ENCODE results near the gene AMPD1.

Gene AMPD1

DNA sequence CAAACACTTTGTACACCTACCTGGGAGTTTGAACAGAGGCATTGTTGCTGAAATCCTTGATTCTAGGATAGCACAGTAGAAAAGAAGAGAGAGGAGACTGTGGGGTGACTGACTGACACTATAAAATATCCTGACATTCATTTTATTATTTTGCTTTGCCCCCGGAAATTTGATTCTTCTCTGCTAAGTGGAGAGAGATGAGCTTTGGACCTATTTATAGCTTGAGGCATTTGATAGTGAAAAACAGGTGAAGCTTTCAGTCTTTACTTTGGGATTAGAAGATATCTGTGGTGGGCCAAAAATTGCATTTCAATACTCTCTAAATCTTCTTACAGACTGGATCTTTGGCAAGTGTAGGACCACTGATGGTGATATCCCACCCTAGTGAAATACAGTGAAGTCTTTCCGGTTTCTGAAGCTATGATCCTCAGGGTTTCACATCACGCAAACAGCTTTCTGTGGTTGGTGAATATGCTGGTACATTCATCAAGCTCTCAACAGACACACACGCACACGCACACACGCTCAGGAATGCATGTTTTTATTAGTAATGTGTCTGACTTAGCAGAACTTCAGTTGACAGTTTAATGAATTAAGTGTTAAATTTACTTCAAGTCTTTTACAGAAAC lies at the start of gene AMPD1:
TSS of gene AMPD1 (minus strand) at position 117 of the 629 bp plus-strand sequence. CDS start at position 42, 75 bp downstream.
- DNase-seq (ENCODE audit: low spot score), result no peak

DNA sequence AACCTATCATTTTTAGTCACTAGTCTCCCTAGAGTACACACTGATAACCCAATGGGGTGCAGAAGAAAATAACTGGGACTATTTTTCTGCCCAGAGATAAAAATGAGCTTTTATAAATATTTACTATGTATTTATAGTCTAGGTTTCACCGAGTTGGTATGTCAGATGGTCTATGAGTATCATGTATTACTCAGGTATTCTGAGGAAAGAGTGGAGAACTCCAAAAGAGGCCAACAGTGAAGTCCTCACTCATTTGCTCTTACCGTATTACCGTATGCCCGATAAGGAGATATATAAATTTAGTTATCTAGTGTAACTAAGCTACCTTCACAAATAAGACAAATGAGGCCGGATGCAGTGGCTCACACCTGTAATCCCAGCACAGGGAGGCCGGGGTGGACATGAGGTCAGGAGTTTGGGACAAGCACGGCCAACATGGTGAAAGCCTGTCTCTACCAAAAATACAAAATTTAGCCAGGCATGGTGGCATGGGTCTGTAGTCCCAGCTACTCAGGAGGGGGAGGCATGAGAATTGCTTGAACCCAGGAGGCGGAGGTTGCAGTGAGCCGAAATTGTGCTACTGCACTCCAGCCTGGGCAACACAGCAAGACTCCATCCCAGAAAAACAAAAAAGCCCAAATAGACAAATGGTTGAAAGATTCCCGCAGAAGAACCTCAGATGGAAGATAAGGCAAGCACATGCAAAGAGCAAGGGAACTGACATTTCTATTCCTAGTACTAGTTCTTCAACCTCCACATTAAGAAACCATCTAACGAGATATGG lies 46.8 kb upstream of the AMPD1 start:
- DNase-seq (ENCODE audit: low spot score), result no peak

DNA sequence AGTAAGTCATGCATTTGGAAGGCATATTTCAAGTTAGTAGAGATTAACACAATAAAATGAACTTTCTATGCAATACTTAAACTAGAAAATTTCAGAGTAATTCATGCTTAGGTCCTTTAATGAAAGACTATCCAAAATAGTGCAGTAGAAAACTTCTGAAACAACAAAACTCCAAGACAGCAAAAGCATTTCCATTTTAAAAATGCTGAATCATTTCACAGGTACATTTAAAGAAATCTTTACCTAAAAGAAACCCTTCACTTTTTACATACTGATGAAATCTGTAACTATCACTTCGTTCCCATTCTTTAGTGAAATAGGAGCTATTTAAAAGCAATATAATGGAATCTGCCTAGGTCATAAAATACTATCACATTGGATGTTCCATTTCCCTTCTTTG lies 45.0 kb upstream of the AMPD1 start:
- no peak for DNase-seq (ENCODE audit: low spot score)

DNA sequence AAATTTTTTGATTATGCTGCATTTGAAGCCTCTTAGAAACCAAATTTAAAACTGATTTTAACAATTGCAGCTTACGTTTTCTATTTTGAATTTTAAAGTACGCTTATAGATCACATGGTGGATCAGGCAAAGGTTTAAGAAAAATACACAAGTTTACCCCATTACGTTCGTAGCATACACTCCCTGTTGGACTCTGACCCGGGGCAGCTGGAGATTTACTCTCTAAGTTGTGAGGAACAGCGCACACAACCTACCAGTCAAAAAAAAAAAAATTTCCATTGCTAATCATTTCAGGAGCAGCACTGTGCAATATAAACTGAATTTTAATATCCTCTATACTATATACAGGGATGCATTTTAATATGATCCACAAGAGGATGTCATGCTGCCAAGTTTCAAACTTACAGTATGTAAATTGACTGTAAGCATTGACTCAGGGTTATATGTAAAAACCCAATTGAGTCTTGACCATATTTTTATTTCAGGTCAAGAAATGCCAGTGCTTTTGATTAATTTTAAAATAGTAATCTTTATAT lies 42.0 kb upstream of the AMPD1 start:
- DNase-seq (ENCODE audit: low spot score), result no peak

GRCh38 chr1:114735479-114735878 lies 40.1 kb upstream of the AMPD1 start:
- DNase-seq (ENCODE audit: low spot score), result no peak

DNA sequence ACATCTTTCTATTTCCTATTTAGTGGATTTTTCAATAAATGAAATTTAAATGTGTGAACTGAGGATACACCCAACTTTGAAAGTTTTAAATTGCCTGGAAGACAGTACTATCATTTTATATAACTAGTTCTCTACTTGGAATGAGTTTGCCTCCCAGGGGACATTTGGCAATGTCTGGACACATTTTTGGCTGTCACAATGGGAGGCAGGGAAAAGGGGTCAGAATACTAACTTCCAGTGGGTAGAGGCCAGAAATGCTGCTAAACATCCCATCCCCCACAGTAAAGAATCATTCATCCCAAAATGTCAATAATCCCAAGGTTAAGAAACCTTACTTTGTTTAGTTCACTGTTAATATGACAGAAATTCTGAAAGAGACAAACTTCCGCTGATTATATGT lies 34.4 kb upstream of the AMPD1 start:
- no peak for DNase-seq (ENCODE audit: low spot score)

- DNase-seq (ENCODE audit: low spot score), result no peak
Observed at GRCh38 chr1:114728553-114728952, 33.2 kb upstream of the AMPD1 start.

DNA sequence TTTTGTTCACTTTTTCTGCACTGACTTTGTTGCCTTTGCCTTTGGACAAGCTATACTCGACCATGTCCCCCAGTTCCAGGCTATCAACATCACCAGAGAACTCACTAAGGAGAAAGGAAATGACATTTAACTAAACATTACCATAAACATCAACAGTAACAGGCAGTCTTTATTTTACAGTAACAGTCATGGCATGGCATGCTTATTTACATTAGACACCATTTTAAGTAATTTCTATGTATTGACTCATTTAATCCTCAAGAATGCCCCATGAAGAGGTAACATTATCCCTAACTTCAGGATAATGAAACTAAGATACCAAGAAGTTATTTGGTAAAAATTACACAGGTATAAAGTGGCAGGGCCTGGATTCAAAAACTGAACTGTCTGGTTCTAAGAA lies 29.9 kb upstream of the AMPD1 start:
- DNase-seq (ENCODE audit: low spot score), result no peak

GRCh38 chr1:114723915-114724314 lies 28.6 kb upstream of the AMPD1 start:
- no peak for DNase-seq (ENCODE audit: low spot score)

GRCh38 chr1:114723457-114723856 lies 28.1 kb upstream of the AMPD1 start:
- DNase-seq (ENCODE audit: low spot score), result no peak

- no peak for DNase-seq (ENCODE audit: low spot score)
Observed at GRCh38 chr1:114720492-114720891, 25.1 kb upstream of the AMPD1 start.

DNA sequence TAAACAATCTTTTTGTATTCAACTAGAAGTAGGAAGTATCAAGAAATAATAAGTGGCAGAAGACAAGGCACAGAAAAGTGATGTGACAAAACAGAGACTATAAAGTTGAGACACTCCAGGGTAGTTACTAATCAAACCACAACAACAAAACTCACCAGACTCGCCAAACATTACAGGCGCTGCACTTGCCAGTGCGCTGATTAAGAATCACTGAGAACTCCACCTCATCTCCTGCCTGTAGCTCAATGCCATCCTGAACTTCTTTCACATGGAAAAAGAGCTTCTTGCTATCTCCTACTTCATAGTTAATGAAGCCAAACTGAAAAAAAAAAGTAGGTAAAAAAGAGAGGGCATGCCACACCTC lies 24.1 kb upstream of the AMPD1 start:
- DNase-seq (ENCODE audit: low spot score), result no peak

DNA sequence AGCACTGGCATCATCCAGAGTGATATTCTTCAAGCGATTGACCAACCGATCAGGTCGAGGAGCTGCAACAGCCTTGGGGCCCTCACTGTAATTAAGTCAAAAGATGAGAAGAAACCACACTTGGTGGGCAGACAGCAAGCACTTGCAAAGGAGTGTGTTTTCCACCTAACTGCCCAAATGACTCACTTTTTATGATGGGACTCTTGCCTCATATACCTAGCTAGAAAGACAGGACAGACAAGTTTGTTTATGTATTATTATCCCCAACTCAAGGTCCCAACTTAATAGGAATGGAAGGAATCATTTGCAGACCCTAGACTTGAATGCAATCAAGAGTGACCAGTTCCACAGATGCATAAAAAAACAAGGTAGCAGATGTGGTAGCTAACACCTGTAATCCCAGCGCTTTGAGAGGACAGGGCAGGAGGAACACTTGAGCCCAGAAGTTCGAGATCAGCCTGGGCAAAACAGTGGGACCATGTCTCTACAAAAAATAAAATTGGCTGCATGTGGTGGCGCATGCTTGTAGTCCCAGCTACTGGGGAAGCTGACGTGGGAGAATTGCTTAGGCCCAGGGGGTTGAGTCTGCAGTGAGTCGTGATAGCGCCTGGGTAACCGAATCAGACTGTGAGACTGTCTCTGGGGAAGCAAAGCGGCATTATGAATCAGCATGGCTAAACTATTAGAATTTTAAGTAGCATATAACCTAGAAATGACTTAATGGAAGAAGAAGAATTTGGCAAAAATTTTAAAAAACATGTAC lies 23.5 kb upstream of the AMPD1 start:
- DNase-seq (ENCODE audit: low spot score), result no peak

GRCh38 chr1:114716304-114717170 lies 21.2 kb upstream of the AMPD1 start, which contains the start of gene NRAS:
Gene NRAS (minus strand): TSS chr1:114716771. CDS start chr1:114716160, 611 bp downstream.
- DNase-seq (ENCODE audit: low spot score), result peak; percentile 98

DNA sequence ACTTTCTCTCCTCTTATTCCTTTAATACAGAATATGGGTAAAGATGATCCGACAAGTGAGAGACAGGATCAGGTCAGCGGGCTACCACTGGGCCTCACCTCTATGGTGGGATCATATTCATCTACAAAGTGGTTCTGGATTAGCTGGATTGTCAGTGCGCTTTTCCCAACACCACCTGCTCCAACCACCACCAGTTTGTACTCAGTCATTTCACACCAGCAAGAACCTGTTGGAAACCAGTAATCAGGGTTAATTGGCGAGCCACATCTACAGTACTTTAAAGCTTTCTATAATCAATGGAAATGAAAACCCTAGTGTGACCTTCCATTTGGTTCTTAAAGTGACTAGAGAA lies 20.6 kb upstream of the AMPD1 start:
- no peak for DNase-seq (ENCODE audit: low spot score)

GRCh38 chr1:114712977-114713376 lies 17.6 kb upstream of the AMPD1 start:
- DNase-seq (ENCODE audit: low spot score), result no peak

- no peak for DNase-seq (ENCODE audit: low spot score)
Observed at GRCh38 chr1:114710360-114710759, 15.0 kb upstream of the AMPD1 start.

DNA sequence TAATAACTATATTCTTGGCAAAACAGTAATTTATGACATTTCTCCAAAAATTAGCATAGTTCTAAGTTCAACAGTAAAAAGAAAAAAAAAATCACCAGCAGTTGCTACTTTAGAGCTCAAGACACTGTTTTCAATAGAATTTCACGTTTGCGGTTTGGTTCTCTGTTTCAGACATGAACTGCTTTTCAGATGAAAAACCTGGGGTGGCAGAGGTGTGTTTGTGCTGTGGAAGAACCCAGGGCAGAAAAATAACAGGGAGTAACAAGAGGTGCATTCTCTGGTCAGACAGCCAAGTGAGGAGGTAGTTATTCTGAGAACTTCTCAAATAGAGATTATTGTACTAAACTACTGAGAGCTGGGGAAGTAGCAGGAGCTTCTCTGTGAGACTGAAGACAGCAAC lies 12.3 kb upstream of the AMPD1 start:
- no peak for DNase-seq (ENCODE audit: low spot score)

DNA sequence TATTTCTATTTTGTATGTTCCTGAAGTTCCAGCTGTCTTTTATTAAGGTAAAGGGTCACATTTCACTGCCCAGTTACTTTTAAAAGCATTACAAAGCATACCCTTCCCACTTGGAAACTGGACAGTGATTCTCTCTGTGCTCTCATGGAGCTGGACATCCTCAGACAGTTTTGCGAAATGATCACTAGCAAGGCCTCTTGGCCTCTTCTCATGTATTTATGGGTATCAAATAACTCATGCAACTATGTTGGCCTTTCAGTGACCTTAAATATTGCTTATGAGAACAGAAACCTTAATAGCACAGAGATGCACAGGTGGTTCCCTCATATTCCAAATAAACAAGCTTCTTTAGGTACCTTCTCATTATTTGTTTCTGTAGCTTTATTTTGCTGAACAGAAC lies 7.9 kb upstream of the AMPD1 start:
- no peak for DNase-seq (ENCODE audit: low spot score)

DNA sequence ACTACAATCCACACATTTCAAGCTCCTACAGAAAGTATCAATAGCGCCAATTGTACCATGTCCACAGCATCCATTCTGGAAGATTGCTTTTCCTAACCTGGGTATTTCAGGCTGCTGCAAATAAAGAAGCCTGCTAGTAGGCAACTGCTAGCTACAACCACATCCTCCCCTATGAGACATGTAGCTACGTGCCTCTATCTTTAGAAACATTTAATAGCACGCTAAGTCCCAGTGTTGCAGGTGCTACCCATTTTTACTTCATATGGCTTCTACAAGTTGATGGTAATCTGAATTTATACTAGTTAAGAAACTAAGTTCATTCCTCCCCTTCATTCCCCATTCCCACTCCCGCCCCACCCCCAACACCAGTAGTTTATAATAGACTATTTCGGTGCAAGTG lies 7.4 kb upstream of the AMPD1 start:
- DNase-seq (ENCODE audit: low spot score), result no peak

DNA sequence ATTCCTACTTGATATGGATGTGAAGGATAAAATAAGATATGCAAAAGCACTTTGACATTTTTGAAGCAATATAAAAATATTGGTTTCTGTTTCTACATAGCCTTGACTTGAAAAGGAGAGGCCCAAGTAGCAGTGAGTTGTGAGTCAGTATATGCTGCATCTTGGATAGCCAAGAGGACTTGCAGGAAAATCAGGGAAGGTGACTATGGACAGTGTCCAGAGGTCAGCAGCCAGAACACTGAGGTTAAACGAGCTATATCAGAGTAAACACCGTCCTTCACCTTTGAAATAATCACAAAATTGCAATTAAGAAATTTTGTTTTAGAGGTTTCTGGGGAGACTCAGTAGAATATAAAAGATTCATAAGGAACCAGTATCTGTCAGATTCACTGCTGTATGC lies 6.6 kb upstream of the AMPD1 start:
- DNase-seq (ENCODE audit: low spot score), result no peak

Measured in left forelimb (tissue), 1 donor.